A673 (cell line): ENCODE measurements around the gene DMRTC2. TPM values are rescaled to one million over a fixed set of nuclear protein-coding genes. Genes with fewer than 3 reads are reported as not detected.

Experiments used
- BruUV-seq: library from RNA; stranded (reverse); fragments of 400-500 nt; replicated peaks from 2 replicates; lab custom pipeline; 2021; lab: Mats Ljungman, UMichigan
- CTCF ChIA-PET: fragments of 300-600 bp; sonication (Branson Sonifier 250); formaldehyde crosslinking; loops from one replicate; lab custom pipeline; 2022; ENCODE audit warnings: antibody characterized with exemption; lab: Charles Lee
- POLR2A ChIA-PET: fragments of 300-600 bp; sonication (Branson Sonifier 250); formaldehyde crosslinking; loops from one replicate; lab custom pipeline; 2022; ENCODE audit warnings: antibody characterized with exemption; ENCODE audit not compliant: low non-redundant PET; lab: Charles Lee
- DNase-seq: peaks from one replicate; pipeline ENCODE4 v3.0.0-alpha.2; 2015; ENCODE audit warnings: low spot score
- H3K27ac ChIP-seq: fragments of 200-600 bp; sonication (generic); 2 replicates; pipeline ENCODE4 v1.5.1; 2016; ENCODE audit warnings: mixed run types, low read depth, mild to moderate bottlenecking, mixed read lengths, antibody characterized with exemption, low read length; ENCODE audit not compliant: poor library complexity, severe bottlenecking
- H3K27me3 ChIP-seq: fragments of 200-600 bp; sonication (generic); replicated peaks from 2 replicates; pipeline ENCODE4 v1.6.1; 2017; ENCODE audit warnings: mixed run types, low read depth, mild to moderate bottlenecking, mixed read lengths, antibody characterized with exemption, low read length; ENCODE audit not compliant: insufficient read depth, poor library complexity
- H3K36me3 ChIP-seq: fragments of 200-600 bp; sonication (generic); 2 replicates; pipeline ENCODE4 v1.6.1; 2016; ENCODE audit warnings: mixed run types, mild to moderate bottlenecking, mixed read lengths, antibody characterized with exemption, low read length; ENCODE audit not compliant: insufficient read depth, poor library complexity, severe bottlenecking
- H3K4me1 ChIP-seq: fragments of 200-600 bp; sonication (generic); 2 replicates; pipeline ENCODE4 v1.6.1; 2017; ENCODE audit warnings: mixed run types, mild to moderate bottlenecking, mixed read lengths, antibody characterized with exemption, low read length; ENCODE audit not compliant: insufficient read depth, poor library complexity, severe bottlenecking
- H3K4me3 ChIP-seq: fragments of 200-600 bp; sonication (generic); 2 replicates; pipeline ENCODE4 v1.5.1; 2016; ENCODE audit warnings: low read depth, mixed run types, mild to moderate bottlenecking, mixed read lengths, low read length; ENCODE audit not compliant: poor library complexity, severe bottlenecking
- H3K9me3 ChIP-seq: fragments of 200-600 bp; sonication (generic); 2 replicates; pipeline ENCODE4 v1.6.1; 2016; ENCODE audit warnings: mixed run types, low read depth, mild to moderate bottlenecking, mixed read lengths, antibody characterized with exemption, low read length; ENCODE audit not compliant: poor library complexity, severe bottlenecking
- CTCF ChIP-seq: fragments of 300-800, 200-600 bp; sonication (generic); conservative IDR thresholded peaks from 2 replicates; pipeline ENCODE4 v1.5.1; 2017; ENCODE audit warnings: low read depth, mild to moderate bottlenecking, antibody characterized with exemption, low read length, moderate library complexity, mixed read lengths
- EZH2 ChIP-seq: fragments of 200-600 bp; sonication (generic); IDR thresholded peaks from 2 replicates; pipeline ENCODE4 v1.6.1; 2017; ENCODE audit warnings: borderline replicate concordance, low read depth, mild to moderate bottlenecking, mixed read lengths, antibody characterized with exemption, low read length; ENCODE audit not compliant: poor library complexity, severe bottlenecking
- intact Hi-C: fragments of 100-400 bp; cut with micrococcal nuclease; formaldehyde crosslinking; loops from one replicate; pipeline ENCODE4 v1.10.0; 2022; ENCODE audit not compliant: unreplicated experiment
- total RNA-seq: library from RNA; stranded (reverse); gene quantifications from 2 replicates; pipeline ENCODE4 v1.2.3, GENCODE V29; 2021

The DMRTC2 gene
- total RNA-seq, 1 experiment from 2014 or later, result not detected

GRCh38 chr19:41853344-41853743, 8.5 kb downstream of the DMRTC2 start:
- BruUV-seq, result no TSS peak
- Histone ChIP-seq H3K36me3 (no peaks in the 10 kb centered on the region), H3K9me3 (no peaks in the 10 kb centered on the region), H3K27ac (no peak overlapping the region), H3K27me3 (peaks cover 8% of the 10 kb centered on the region), H3K4me1 (no peaks in the 10 kb centered on the region), H3K4me3 (no peak overlapping the region)
- intact Hi-C loops, result no loop called here
- TF ChIP-seq EZH2, result no peak
- TF ChIP-seq CTCF, result no peak
- no peak for DNase-seq
- ChIA-PET CTCF (no interaction called here), POLR2A (no interaction called here)

- no peak for TF ChIP-seq CTCF
- TF ChIP-seq EZH2, result no peak
- H3K27me3 ChIP-seq, result peaks cover 8% of the 10 kb centered on the region
- no peaks in the 10 kb centered on the region for H3K36me3 ChIP-seq
- H3K4me3 ChIP-seq, result no peak overlapping the region
- H3K9me3 ChIP-seq, result no peaks in the 10 kb centered on the region
- intact Hi-C loops, result no loop called here
- ChIA-PET POLR2A (no interaction called here), CTCF (no interaction called here)
- no peak for DNase-seq
- no peak overlapping the region for H3K27ac ChIP-seq
- no TSS peak for BruUV-seq
- H3K4me1 ChIP-seq, result peaks cover under 1% of the 10 kb centered on the region
These were observed 8.9 kb downstream of the DMRTC2 start for GRCh38 chr19:41853768-41854167.

- intact Hi-C loops, result loop anchor here (1.0 kb wide), 1 partner anchor 24 kb away; the partner anchor contains the start of gene ARHGEF1
- H3K27me3 ChIP-seq, result no peaks in the 10 kb centered on the region
- H3K36me3 ChIP-seq, result peaks cover 37% of the 10 kb centered on the region
- ChIA-PET POLR2A (no interaction called here), CTCF (interaction anchor here (0.5 to 0.7 kb wide), 4 partner anchors 11 to 176 kb away, joined by 3 to 13 read pairs (median 6); no protein-coding TSS in a partner anchor)
- no peak for TF ChIP-seq EZH2
- peak overlapping the region; percentile 87 for H3K4me3 ChIP-seq
- no peak for DNase-seq
- H3K9me3 ChIP-seq, result no peaks in the 10 kb centered on the region
- peak overlapping the region; percentile 13 for H3K27ac ChIP-seq
- no TSS peak for BruUV-seq
- H3K4me1 ChIP-seq, result peaks cover 39% of the 10 kb centered on the region
These were observed 14.4 kb downstream of the DMRTC2 start for GRCh38 chr19:41859213-41859617.
